ENCODE data around the gene VPS50.

The VPS50 gene

DNA sequence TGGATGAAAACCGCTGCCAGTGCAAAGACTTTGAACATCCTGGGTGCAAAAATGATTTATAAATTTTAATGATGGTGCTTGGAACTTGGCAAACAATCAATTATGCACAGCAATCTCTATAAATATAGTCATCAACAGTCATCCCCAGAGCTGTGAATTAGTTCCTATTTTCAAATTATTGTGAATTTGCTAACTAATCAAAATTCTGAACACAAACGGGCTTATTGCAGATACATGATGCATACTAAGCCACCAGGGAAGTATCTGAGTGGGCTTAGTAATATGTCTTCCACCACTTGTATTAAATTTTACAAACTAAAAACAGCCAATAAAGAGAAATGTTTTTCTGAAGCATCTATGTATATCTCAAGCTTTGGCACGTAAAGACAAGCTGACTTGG, 177.2 kb downstream of the VPS50 start:
- DNase-seq (ENCODE audit: low read depth): no peak
